GM12878 (cell line): ENCODE data around the gene RPRML. TPM values are rescaled to one million over a fixed set of nuclear protein-coding genes. Genes with fewer than 3 reads are reported as not detected.

Source experiments
- ATAC-seq: fragments of 200-7000 bp; cut with Tn5 transposase; 3 replicates; pipeline ENCODE4 v1.9.1; 2020; ENCODE audit warnings: mild to moderate bottlenecking, moderate library complexity
- BruUV-seq: library from RNA; stranded (reverse); fragments of 400-500 nt; replicated peaks from 2 replicates; lab custom pipeline; 2021; lab: Mats Ljungman, UMichigan
- CTCF ChIA-PET: fragments of 300-600 bp; sonication (Branson Sonifier 250); formaldehyde crosslinking; extraction: SDS; loops from one replicate; lab custom pipeline; 2021; ENCODE audit warnings: inconsistent platforms; lab: Yijun Ruan, JAX
- POLR2A ChIA-PET: fragments of 350-600 bp; formaldehyde crosslinking; extraction: SDS; loops from one replicate; lab custom pipeline; 2021; ENCODE audit warnings: inconsistent platforms; lab: Charles Lee
- RAD21 ChIA-PET: fragments of 300-600 bp; sonication (Branson Sonifier 250); formaldehyde crosslinking; loops from one replicate; lab custom pipeline; 2023; ENCODE audit warnings: antibody characterized with exemption; ENCODE audit not compliant: unreplicated experiment; lab: Charles Lee
- SMC1A ChIA-PET: fragments of 300-600 bp; sonication (Branson Sonifier 250); formaldehyde crosslinking; loops from one replicate; lab custom pipeline; 2023; ENCODE audit not compliant: unreplicated experiment, uncharacterized antibody; lab: Charles Lee
- DNase-seq: peaks from one replicate; pipeline ENCODE4 v3.0.0-alpha.2; 2011; ENCODE audit warnings: low read depth, low spot score
- FAIRE-seq: peaks from 3 replicates; lab custom pipeline; 2011; peaks lifted over from hg19 to GRCh38; lab: Jason Lieb, UNC
- H2AFZ ChIP-seq: 2 replicates; pipeline ENCODE4 v1.6.0; 2011; ENCODE audit warnings: low read depth, low read length, control low read depth; ENCODE audit not compliant: control insufficient read depth
- H3K27ac ChIP-seq: 2 replicates; pipeline ENCODE4 v1.5.1; 2011; ENCODE audit warnings: control low read depth; ENCODE audit not compliant: control insufficient read depth, insufficient read depth
- H3K27me3 ChIP-seq, 2 experiments: replicated peaks in 1 of 2; 2 replicates each; pipeline versions ENCODE4 v1.6.0 to v1.6.1; 2011; ENCODE audit warnings: low read length in 1 of 2; ENCODE audit not compliant: control insufficient read depth in 2 of 2, insufficient read depth in 2 of 2
- H3K36me3 ChIP-seq, 2 experiments: 2 replicates each; pipeline ENCODE4 v1.5.1; 2011; ENCODE audit warnings: low read length in 1 of 2; ENCODE audit not compliant: control insufficient read depth in 2 of 2, insufficient read depth in 2 of 2
- H3K4me1 ChIP-seq: 2 replicates; pipeline ENCODE4 v1.6.1; 2011; ENCODE audit warnings: mild to moderate bottlenecking, low read length, moderate library complexity, mixed read lengths; ENCODE audit not compliant: control insufficient read depth, insufficient read depth
- H3K4me2 ChIP-seq: 2 replicates; pipeline ENCODE4 v1.6.0; 2011; ENCODE audit warnings: control low read depth; ENCODE audit not compliant: control insufficient read depth, insufficient read depth
- H3K4me3 ChIP-seq: fragments of 200-600 bp; sonication (generic); 2 replicates; pipeline ENCODE4 v1.5.1; 2016
- H3K79me2 ChIP-seq: 2 replicates; pipeline ENCODE4 v1.6.0; 2011; ENCODE audit warnings: low read length; ENCODE audit not compliant: control insufficient read depth, insufficient read depth
- H3K9ac ChIP-seq: 2 replicates; pipeline ENCODE4 v1.8.0; 2011; ENCODE audit warnings: low read length, control low read depth, mixed read lengths; ENCODE audit not compliant: control insufficient read depth, insufficient read depth
- H3K9me3 ChIP-seq: replicated peaks from 3 replicates; pipeline ENCODE4 v1.5.1; 2011; ENCODE audit warnings: mild to moderate bottlenecking, low read length; ENCODE audit not compliant: control insufficient read depth, insufficient read depth
- H4K20me1 ChIP-seq: 2 replicates; pipeline ENCODE4 v1.6.0; 2011; ENCODE audit not compliant: control insufficient read depth, insufficient read depth
- HDGF ChIP-seq: fragments of 450-650 bp; IDR thresholded peaks from 2 replicates; pipeline ENCODE4 v1.6.1; 2016; ENCODE audit warnings: antibody characterized with exemption
- IKZF1 ChIP-seq: fragments of 450-650 bp; conservative IDR thresholded peaks from 2 replicates; pipeline ENCODE4 v1.6.1; 2017; ENCODE audit warnings: antibody characterized with exemption, mild to moderate bottlenecking
- KLF5 ChIP-seq: fragments of 450-650 bp; IDR thresholded peaks from 2 replicates; pipeline ENCODE4 v1.6.1; 2014; ENCODE audit warnings: mild to moderate bottlenecking; ENCODE audit not compliant: partially characterized antibody
- PAX8 ChIP-seq: fragments of 450-650 bp; IDR thresholded peaks from 2 replicates; pipeline ENCODE4 v1.6.1; 2017; ENCODE audit warnings: mild to moderate bottlenecking, moderate library complexity
- POLR2AphosphoS2 ChIP-seq: IDR thresholded peaks from 2 replicates; pipeline ENCODE4 v1.6.1; 2011; ENCODE audit warnings: low read depth, mild to moderate bottlenecking, low read length, improper control_type of control experiment, moderate library complexity
- RAD51 ChIP-seq: fragments of 450-650 bp; IDR thresholded peaks from 2 replicates; pipeline ENCODE4 v1.6.1; 2016; ENCODE audit warnings: moderate library complexity, mild to moderate bottlenecking, inconsistent platforms
- RBBP5 ChIP-seq: fragments of 200-600 bp; sonication (generic); conservative IDR thresholded peaks from 2 replicates; pipeline ENCODE4 v1.6.1; 2016
- RFX5 ChIP-seq: IDR thresholded peaks from 2 replicates; pipeline ENCODE4 v1.6.1; 2011; ENCODE audit warnings: low read depth, low read length, improper control_type of control experiment
- SPI1 ChIP-seq: IDR thresholded peaks from 2 replicates; pipeline ENCODE4 v1.6.1; 2011; ENCODE audit warnings: low read depth, mild to moderate bottlenecking, low read length, moderate library complexity, borderline replicate concordance; ENCODE audit not compliant: insufficient read depth
- WGBS: methylation state at CpG from one replicate; pipeline ENCODE4 v1.1.6; 2016; ENCODE audit warnings: low lambda C conversion rate; ENCODE audit not compliant: insufficient replicate concordance, insufficient coverage; ENCODE audit errors: missing lambda C conversion rate; 5-methylcytosine and 5-hydroxymethylcytosine counted together
- in situ Hi-C: fragments of 300-500 bp; cut with MboI; formaldehyde crosslinking; loops from 9 replicates; pipeline ENCODE4 v1.14.3; 2018; ENCODE audit warnings: mixed read lengths
- intact Hi-C: fragments of 100-400 bp; cut with micrococcal nuclease; formaldehyde crosslinking; loops from one replicate; pipeline ENCODE4 v1.14.2; 2022; ENCODE audit not compliant: unreplicated experiment
- polyA plus RNA-seq, 11 experiments: library from polyadenylated mRNA; depleted of rRNA in 4 of 11; unstranded in 6 of 11; stranded (reverse) in 5 of 11; fragments of >200 nt; fragmentation: Nextera tagmentation in 4 of 11; fragmentation: Illumina TruSeq in 1 of 11; extraction: Ambion mirVana in 4 of 11; extraction: Trizol in 1 of 11; gene quantifications; 1 replicate in 1 of 11; 2 replicates in 10 of 11; pipeline versions ENCODE4 v1.2.1 to v1.2.3, GENCODE V29; 2011 to 2016; ENCODE audit warnings: inconsistent platforms in 2 of 11, missing spikeins in 2 of 11, low read depth in 1 of 11
- total RNA-seq, 4 experiments: library from RNA; depleted of rRNA in 3 of 4; stranded (reverse); fragments of >200 nt in 3 of 4; fragmentation: Illumina TruSeq in 1 of 4; extraction: Trizol in 1 of 4; gene quantifications; 2 replicates each; pipeline versions ENCODE4 v1.2.1 to v1.2.3, GENCODE V29; 2013 to 2021
- TF ChIP-seq, protein P1 (sequence below): fragments of 450-650 bp; IDR thresholded peaks from 2 replicates; pipeline ENCODE4 v1.6.1; 2014; ENCODE audit warnings: mild to moderate bottlenecking
- TF ChIP-seq, protein P2 (sequence below): fragments of 450-650 bp; formaldehyde crosslinking; IDR thresholded peaks from 2 replicates; pipeline ENCODE4 v1.4.0; 2022; ENCODE audit warnings: mild to moderate bottlenecking, moderate library complexity

The RPRML gene
- total and polyA plus RNA-seq, 10 of the 15 experiments (the other 5 are each of a cell fraction or from before 2014, with no cell fraction given): not detected

GRCh38 chr17:46949291-46950174 lies 29.5 kb downstream of the RPRML start:
- RAD21 ChIA-PET: no interaction called here
- TF ChIP-seq HDGF: no peak
- TF ChIP-seq RBBP5: no peak
- TF ChIP-seq KLF5: no peak
- TF ChIP-seq IKZF1: no peak
- TF ChIP-seq POLR2AphosphoS2: no peak
- TF ChIP-seq, protein P1, sequence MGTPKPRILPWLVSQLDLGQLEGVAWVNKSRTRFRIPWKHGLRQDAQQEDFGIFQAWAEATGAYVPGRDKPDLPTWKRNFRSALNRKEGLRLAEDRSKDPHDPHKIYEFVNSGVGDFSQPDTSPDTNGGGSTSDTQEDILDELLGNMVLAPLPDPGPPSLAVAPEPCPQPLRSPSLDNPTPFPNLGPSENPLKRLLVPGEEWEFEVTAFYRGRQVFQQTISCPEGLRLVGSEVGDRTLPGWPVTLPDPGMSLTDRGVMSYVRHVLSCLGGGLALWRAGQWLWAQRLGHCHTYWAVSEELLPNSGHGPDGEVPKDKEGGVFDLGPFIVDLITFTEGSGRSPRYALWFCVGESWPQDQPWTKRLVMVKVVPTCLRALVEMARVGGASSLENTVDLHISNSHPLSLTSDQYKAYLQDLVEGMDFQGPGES: no peak
- no peak for TF ChIP-seq SPI1
- TF ChIP-seq RFX5: no peak
- TF ChIP-seq, protein P2, sequence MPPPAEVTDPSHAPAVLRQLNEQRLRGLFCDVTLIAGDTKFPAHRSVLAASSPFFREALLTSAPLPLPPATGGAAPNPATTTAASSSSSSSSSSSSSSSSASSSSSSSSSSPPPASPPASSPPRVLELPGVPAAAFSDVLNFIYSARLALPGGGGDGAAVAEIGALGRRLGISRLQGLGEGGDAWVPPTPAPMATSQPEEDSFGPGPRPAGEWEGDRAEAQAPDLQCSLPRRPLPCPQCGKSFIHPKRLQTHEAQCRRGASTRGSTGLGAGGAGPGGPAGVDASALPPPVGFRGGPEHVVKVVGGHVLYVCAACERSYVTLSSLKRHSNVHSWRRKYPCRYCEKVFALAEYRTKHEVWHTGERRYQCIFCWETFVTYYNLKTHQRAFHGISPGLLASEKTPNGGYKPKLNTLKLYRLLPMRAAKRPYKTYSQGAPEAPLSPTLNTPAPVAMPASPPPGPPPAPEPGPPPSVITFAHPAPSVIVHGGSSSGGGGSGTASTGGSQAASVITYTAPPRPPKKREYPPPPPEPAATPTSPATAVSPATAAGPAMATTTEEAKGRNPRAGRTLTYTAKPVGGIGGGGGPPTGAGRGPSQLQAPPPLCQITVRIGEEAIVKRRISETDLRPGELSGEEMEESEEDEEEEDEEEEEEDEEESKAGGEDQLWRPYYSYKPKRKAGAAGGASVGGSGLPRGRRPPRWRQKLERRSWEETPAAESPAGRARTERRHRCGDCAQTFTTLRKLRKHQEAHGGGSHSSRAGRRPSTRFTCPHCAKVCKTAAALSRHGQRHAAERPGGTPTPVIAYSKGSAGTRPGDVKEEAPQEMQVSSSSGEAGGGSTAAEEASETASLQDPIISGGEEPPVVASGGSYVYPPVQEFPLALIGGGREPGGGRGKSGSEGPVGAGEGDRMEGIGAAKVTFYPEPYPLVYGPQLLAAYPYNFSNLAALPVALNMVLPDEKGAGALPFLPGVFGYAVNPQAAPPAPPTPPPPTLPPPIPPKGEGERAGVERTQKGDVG (CRISPR knock-in tag): no peak
- TF ChIP-seq RAD51: no peak
- no peak for TF ChIP-seq PAX8
- in situ Hi-C loops: no loop called here

More at GRCh38 chr17:46949291-46950174, 29.5 kb downstream of the RPRML start:
- Histone ChIP-seq H3K27ac (no peak overlapping the region), H2AFZ (no peak overlapping the region), H3K4me2 (no peak overlapping the region), H3K4me1 (no peaks in the 10 kb centered on the region), H3K79me2 (no peaks in the 10 kb centered on the region), H3K9me3 (no peaks in the 10 kb centered on the region), H3K9ac (no peak overlapping the region), H3K36me3 (no peaks in the 10 kb centered on the region), H4K20me1 (no peaks in the 10 kb centered on the region), H3K27me3 (no peaks in the 10 kb centered on the region), H3K4me3 (no peak overlapping the region)
- SMC1A ChIA-PET: no interaction called here
- 50% methylated on average over 11 of the region's 11 CpGs for WGBS
- CTCF ChIA-PET: interaction anchor here (1.6 kb wide), 1 partner anchor 9 kb away, joined by 5 read pairs; no protein-coding TSS in a partner anchor
- BruUV-seq: no TSS peak
- POLR2A ChIA-PET: no interaction called here
- DNase-seq (no peak), FAIRE-seq (no peak), ATAC-seq (no peak)
- intact Hi-C loops: no loop called here
